Measurements from ENCODE around the gene C1S. TPM values are rescaled to one million over a fixed set of nuclear protein-coding genes. Genes with fewer than 3 reads are reported as not detected.

Gene C1S
- total and polyA plus RNA-seq, 9 of the 15 experiments (the other 6 are each of a cell fraction or from before 2014, with no cell fraction given): 0.08 to 0.84 (median 0.27) TPM

DNA sequence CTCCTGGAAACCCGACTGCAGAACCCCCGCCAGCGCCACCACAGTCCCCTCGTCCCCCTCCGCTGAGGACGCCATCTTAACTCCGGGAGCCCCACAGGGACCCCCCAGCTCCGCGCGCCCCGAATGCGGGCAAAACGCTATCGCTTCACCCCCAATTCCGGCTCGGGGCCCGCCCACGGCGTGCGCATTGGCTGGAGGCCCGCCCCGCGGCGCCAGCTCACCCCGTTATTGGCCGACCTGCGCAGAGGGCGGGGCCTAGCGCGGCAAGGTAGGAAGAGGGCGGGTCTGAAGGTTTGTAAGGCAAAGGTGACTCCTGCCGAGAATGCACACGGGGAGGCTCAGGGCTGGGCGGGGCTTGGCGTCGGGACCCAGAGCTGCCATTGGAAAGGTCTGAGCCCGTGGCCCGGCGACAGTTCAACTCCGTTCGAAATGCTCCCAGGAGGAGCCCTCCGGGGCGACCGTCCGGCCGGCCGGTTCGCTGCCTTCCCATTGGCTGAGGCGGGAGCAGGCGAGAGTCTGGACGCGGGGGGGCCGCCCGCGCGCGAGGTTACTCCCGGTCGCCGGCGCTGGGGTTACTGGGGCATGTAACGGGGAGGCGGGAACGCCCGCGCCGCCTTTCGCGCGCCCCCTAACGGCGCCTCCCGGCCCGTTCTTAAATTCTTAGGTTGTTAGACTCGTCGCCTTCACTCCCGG lies 42.0 kb upstream of the C1S start, which contains the start of gene LPCAT3 (continued):
- TF ChIP-seq CHD7 (IDR thresholded peaks at IDR 0.05; ENCODE audit: low read depth, low read length): no peak
- TF ChIP-seq ZBTB49 (CRISPR knock-in tag; IDR thresholded peaks at IDR 0.05; ENCODE audit: borderline replicate concordance): no peak
- TF ChIP-seq STAT5B (CRISPR knock-in tag; IDR thresholded peaks at IDR 0.05): no peak
- no peak for TF ChIP-seq FOXJ3 (CRISPR knock-in tag; IDR thresholded peaks at IDR 0.05)
- TF ChIP-seq HNRNPH1 (optimal IDR thresholded peaks at IDR 0.05; ENCODE audit: low read depth, low read length): no peak
- TF ChIP-seq, protein P1, sequence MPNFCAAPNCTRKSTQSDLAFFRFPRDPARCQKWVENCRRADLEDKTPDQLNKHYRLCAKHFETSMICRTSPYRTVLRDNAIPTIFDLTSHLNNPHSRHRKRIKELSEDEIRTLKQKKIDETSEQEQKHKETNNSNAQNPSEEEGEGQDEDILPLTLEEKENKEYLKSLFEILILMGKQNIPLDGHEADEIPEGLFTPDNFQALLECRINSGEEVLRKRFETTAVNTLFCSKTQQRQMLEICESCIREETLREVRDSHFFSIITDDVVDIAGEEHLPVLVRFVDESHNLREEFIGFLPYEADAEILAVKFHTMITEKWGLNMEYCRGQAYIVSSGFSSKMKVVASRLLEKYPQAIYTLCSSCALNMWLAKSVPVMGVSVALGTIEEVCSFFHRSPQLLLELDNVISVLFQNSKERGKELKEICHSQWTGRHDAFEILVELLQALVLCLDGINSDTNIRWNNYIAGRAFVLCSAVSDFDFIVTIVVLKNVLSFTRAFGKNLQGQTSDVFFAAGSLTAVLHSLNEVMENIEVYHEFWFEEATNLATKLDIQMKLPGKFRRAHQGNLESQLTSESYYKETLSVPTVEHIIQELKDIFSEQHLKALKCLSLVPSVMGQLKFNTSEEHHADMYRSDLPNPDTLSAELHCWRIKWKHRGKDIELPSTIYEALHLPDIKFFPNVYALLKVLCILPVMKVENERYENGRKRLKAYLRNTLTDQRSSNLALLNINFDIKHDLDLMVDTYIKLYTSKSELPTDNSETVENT (CRISPR knock-in tag; IDR thresholded peaks at IDR 0.05): 0 out of 2 replicates have a peak, but pooled peaks have one; percentile 30
- TF ChIP-seq USF2 (CRISPR knock-in tag; IDR thresholded peaks at IDR 0.05): no peak
- no peak for TF ChIP-seq SRSF1 (IDR thresholded peaks at IDR 0.05; ENCODE audit: low read depth, low read length)
- TF ChIP-seq HDAC2 (IDR thresholded peaks at IDR 0.05): no peak
- TF ChIP-seq POLR2H (tag; IDR thresholded peaks at IDR 0.05; ENCODE audit: low read depth): no peak

Measured in K562 (cell line).